Measurements from ENCODE around the gene RBPJ. TPM values are rescaled to one million over a fixed set of nuclear protein-coding genes. Genes with fewer than 3 reads are reported as not detected.

RBPJ gene
- total RNA-seq, 1 experiment from 2014 or later, result 33.7 TPM

- Histone ChIP-seq H3K27me3 (ENCODE audit: control insufficient read depth, insufficient read depth, low read length) (no peaks in the 10 kb centered on the region), H3K9me3 (ENCODE audit: control insufficient read depth, insufficient read depth, low read depth, low read length) (no peaks in the 10 kb centered on the region), H3K4me1 (ENCODE audit: control insufficient read depth, insufficient read depth, low read length) (no peaks in the 10 kb centered on the region), H3K27ac (ENCODE audit: low read length) (no peak overlapping the region), H3K4me3 (ENCODE audit: low read depth in 2 of 2, low read length in 2 of 2) (no peak overlapping the region), H3K36me3 (ENCODE audit: control insufficient read depth, insufficient read depth, low read length) (no peaks in the 10 kb centered on the region)
- ChIA-PET CTCF (interaction anchor here (0.6 kb wide), 1 partner anchor 1074 kb away, joined by 3 read pairs; the partner anchor contains the start of gene ZCCHC4), POLR2A (interaction anchor here (0.5 kb wide), 1 partner anchor 67 kb away, joined by 7 read pairs; no protein-coding TSS in a partner anchor)
- ATAC-seq, result no peak
- no TSS peak for BruUV-seq (replicated peaks)
- in situ Hi-C loops (cut with HindIII; ENCODE audit: low pct_unique_long_range_greater_than_20kb, low sequenced_read_pairs) (no loop called here), intact Hi-C loops (cut with micrococcal nuclease; ENCODE audit: unreplicated experiment) (no loop called here)
- TF ChIP-seq CTCF (IDR thresholded peaks at IDR 0.05) (no peak), SIN3A (IDR thresholded peaks at IDR 0.05; ENCODE audit: borderline replicate concordance, insufficient read depth, low read depth, low read length) (no peak), POLR2AphosphoS5 (IDR thresholded peaks at IDR 0.05; ENCODE audit: low read depth, low read length) (no peak), TCF7L2 (IDR thresholded peaks at IDR 0.05; ENCODE audit: low read depth, low read length) (no peak), REST (IDR thresholded peaks at IDR 0.05; ENCODE audit: insufficient read depth in 1 of 2, low read depth in 2 of 2, low read length in 1 of 2) (no peak)
- no peak for DNase-seq (ENCODE audit: low read depth, low spot score)
Observed at GRCh38 chr4:26386386-26386785, 65.6 kb downstream of the RBPJ start.

- Histone ChIP-seq H3K36me3 (ENCODE audit: control insufficient read depth, insufficient read depth, low read length) (no peaks in the 10 kb centered on the region; the same call in 1 of the 2 replicates), H3K9me3 (ENCODE audit: control insufficient read depth, insufficient read depth, low read depth, low read length) (no peaks in the 10 kb centered on the region), H3K27me3 (ENCODE audit: control insufficient read depth, insufficient read depth, low read length) (no peaks in the 10 kb centered on the region), H3K4me1 (ENCODE audit: control insufficient read depth, insufficient read depth, low read length) (no peaks in the 10 kb centered on the region), H3K4me3 (ENCODE audit: low read depth in 2 of 2, low read length in 2 of 2) (no peak overlapping the region), H3K27ac (ENCODE audit: low read length) (no peak overlapping the region)
- DNase-seq (ENCODE audit: low read depth, low spot score) (no peak), ATAC-seq (no peak)
- intact Hi-C loops (cut with micrococcal nuclease; ENCODE audit: unreplicated experiment) (no loop called here), in situ Hi-C loops (cut with HindIII; ENCODE audit: low pct_unique_long_range_greater_than_20kb, low sequenced_read_pairs) (no loop called here)
- BruUV-seq (replicated peaks), result no TSS peak
- ChIA-PET CTCF (no interaction called here), POLR2A (no interaction called here)
- no peak for TF ChIP-seq TCF7L2 (IDR thresholded peaks at IDR 0.05; ENCODE audit: low read depth, low read length)
- TF ChIP-seq SIN3A (IDR thresholded peaks at IDR 0.05; ENCODE audit: borderline replicate concordance, insufficient read depth, low read depth, low read length), result no peak
- TF ChIP-seq REST (IDR thresholded peaks at IDR 0.05; ENCODE audit: insufficient read depth in 1 of 2, low read depth in 2 of 2, low read length in 1 of 2), result no peak
- no peak for TF ChIP-seq CTCF (IDR thresholded peaks at IDR 0.05)
- TF ChIP-seq POLR2AphosphoS5 (IDR thresholded peaks at IDR 0.05; ENCODE audit: low read depth, low read length), result no peak
Observed at GRCh38 chr4:26388671-26389070, 67.9 kb downstream of the RBPJ start.

Data from Panc1 (cell line).